Gastroesophageal sphincter (tissue), 4 donors: ENCODE measurements around the gene TMEM267. TPM values are rescaled to one million over a fixed set of nuclear protein-coding genes. Genes with fewer than 3 reads are reported as not detected.
A peak's percentile ranks its signal among the peaks of the same experiment; 100 is the strongest.

ENCODE experiments used
- ATAC-seq: fragments of 150-250 bp; one replicate; pipeline ENCODE4 v1.9.1; 2016; ENCODE audit warnings: mild to moderate bottlenecking, moderate library complexity
- H3K27ac ChIP-seq, 4 donors: fragments of 200-600 bp; sonication (generic) in 3 of 4; 1 replicate in 3 of 4; 2 replicates in 1 of 4; pipeline ENCODE4 v1.5.1; 2016 to 2019
- H3K27me3 ChIP-seq: fragments of 200-600 bp; sonication (generic); one replicate; pipeline ENCODE4 v1.5.1; 2019
- H3K36me3 ChIP-seq, 2 donors: fragments of 200-600 bp; sonication (generic); one replicate each; pipeline ENCODE4 v1.5.1; 2019; ENCODE audit warnings: control low read depth in 1 of 2
- H3K4me1 ChIP-seq, 3 donors: fragments of 200-600 bp; sonication (generic); 1 replicate in 2 of 3; 2 replicates in 1 of 3; pipeline ENCODE4 v1.5.1; 2016 to 2019; ENCODE audit warnings: control low read depth in 2 of 3
- H3K4me3 ChIP-seq, 2 donors: fragments of 200-600 bp; sonication (generic); one replicate each; pipeline ENCODE4 v1.5.1; 2019; ENCODE audit warnings: mild to moderate bottlenecking in 1 of 2, moderate library complexity in 1 of 2
- H3K9me3 ChIP-seq, 3 donors: fragments of 200-600 bp; sonication (generic); one replicate each; pipeline ENCODE4 v1.5.1; 2017 to 2019; ENCODE audit warnings: control low read depth in 2 of 3
- EP300 ChIP-seq: sonication (generic); formaldehyde crosslinking; IDR thresholded peaks from one replicate; pipeline ENCODE4 v1.6.1; 2017; ENCODE audit warnings: antibody characterized with exemption, mild to moderate bottlenecking
- POLR2A ChIP-seq, 2 donors: fragments of 450-650 bp; IDR thresholded peaks; one replicate each; pipeline ENCODE4 v1.6.1; 2017; ENCODE audit warnings: antibody characterized with exemption in 2 of 2, mild to moderate bottlenecking in 2 of 2, moderate library complexity in 1 of 2
- POLR2AphosphoS5 ChIP-seq: sonication (generic); formaldehyde crosslinking; IDR thresholded peaks from one replicate; pipeline ENCODE4 v1.6.1; 2017; ENCODE audit warnings: antibody characterized with exemption
- WGBS, 2 donors: methylation state at CpG; one replicate each; pipeline ENCODE4 v1.1.5; 2018; ENCODE audit warnings: low coverage in 1 of 2; 5-methylcytosine and 5-hydroxymethylcytosine counted together
- total RNA-seq, 4 donors: library from RNA; depleted of rRNA; stranded (reverse); fragments of >200 nt; gene quantifications; one replicate each; pipeline ENCODE4 v1.1.0, GENCODE V29; 2016
- TF ChIP-seq, protein P1 (sequence below), 4 experiments: fragments of 200-600 bp in 2 of 4; fragments of 450-650 bp in 2 of 4; sonication (generic) in 1 of 4; IDR thresholded peaks; one replicate each; pipeline ENCODE4 v1.5.1; 2017 to 2019; ENCODE audit warnings: antibody characterized with exemption in 4 of 4, mild to moderate bottlenecking in 2 of 4, moderate library complexity in 2 of 4

TMEM267 gene
- total RNA-seq, 4 donors from 2014 or later = 9.6 to 13.0 (median 11.2) TPM

DNA sequence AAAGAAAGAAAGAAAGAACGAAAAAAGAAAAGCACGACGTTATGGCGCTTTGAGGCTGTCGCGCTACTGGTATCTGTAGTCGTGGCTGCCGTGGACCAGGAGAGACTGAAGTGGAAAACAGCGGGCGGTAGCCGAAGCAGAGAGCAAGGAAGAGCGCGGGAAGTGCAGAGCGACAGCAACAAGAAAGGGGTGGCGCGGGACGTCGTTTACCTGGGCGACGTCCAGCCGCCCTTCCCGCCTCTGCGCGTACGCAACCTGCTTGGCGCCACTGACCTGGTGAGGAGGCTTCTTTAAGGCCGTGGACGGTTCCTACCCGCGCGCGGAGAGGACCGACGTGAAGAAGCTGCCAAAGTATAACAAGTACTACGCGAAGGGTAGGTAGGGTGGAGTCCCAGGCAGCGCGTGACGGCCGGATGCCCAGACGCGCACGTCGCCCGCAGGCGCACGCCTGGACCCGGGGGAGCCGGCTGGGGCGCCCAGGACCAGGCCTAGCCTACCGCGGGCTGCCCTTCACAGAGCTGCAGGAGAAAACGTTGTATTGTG lies 86.8 kb downstream of the TMEM267 start:
- H3K9me3 ChIP-seq = no peaks in the 10 kb centered on the region
- peak overlapping the region in 3 of 4 donors; percentile 38 to 75 (median 71) for H3K27ac ChIP-seq
- H3K4me3 ChIP-seq = peak overlapping the region; percentile 60 to 61
- H3K36me3 ChIP-seq = no peaks in the 10 kb centered on the region
- TF ChIP-seq POLR2AphosphoS5 (no peak), POLR2A (IDR thresholded peaks at IDR 0.05) (no peak), EP300 (no peak)
- TF ChIP-seq, protein P1, sequence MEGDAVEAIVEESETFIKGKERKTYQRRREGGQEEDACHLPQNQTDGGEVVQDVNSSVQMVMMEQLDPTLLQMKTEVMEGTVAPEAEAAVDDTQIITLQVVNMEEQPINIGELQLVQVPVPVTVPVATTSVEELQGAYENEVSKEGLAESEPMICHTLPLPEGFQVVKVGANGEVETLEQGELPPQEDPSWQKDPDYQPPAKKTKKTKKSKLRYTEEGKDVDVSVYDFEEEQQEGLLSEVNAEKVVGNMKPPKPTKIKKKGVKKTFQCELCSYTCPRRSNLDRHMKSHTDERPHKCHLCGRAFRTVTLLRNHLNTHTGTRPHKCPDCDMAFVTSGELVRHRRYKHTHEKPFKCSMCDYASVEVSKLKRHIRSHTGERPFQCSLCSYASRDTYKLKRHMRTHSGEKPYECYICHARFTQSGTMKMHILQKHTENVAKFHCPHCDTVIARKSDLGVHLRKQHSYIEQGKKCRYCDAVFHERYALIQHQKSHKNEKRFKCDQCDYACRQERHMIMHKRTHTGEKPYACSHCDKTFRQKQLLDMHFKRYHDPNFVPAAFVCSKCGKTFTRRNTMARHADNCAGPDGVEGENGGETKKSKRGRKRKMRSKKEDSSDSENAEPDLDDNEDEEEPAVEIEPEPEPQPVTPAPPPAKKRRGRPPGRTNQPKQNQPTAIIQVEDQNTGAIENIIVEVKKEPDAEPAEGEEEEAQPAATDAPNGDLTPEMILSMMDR (IDR thresholded peaks at IDR 0.05) = no peak
- no peaks in the 10 kb centered on the region for H3K27me3 ChIP-seq
- peak; percentile 88 for ATAC-seq
- H3K4me1 ChIP-seq = peaks cover 0 to 14% (median 0%) of the 10 kb centered on the region in 3 donors
- 4 to 7% methylated on average over 22 to 38 of the region's 53 CpGs for WGBS, 2 donors

Other genes starting within 250 kb of the TMEM267 start
- 10 to 100 TPM; 12.2 to 22.6 (median 14.9) TPM for gene HMGCS1, start 170.5 kb downstream of the TMEM267 start, total RNA-seq
- 1 to 10 TPM; 2.6 to 8.6 (median 3.3) TPM for gene CCL28, start 71.5 kb downstream of the TMEM267 start, total RNA-seq
- gene C5orf34, start 31.3 kb upstream of the TMEM267 start, total RNA-seq = 1 to 10 TPM in 2 of 4 donors, under 1 TPM in 2; 0.31 to 1.2 (median 0.91) TPM
- 100 to 1,000 TPM in 2 of 4 donors, 10 to 100 TPM in 2; 86.3 to 127 (median 107) TPM for gene PAIP1, start 73.2 kb upstream of the TMEM267 start, total RNA-seq
- gene NNT, start 119.3 kb upstream of the TMEM267 start, total RNA-seq = 10 to 100 TPM; 52.0 to 91.1 (median 74.3) TPM